ENCODE measurements around the gene PCSK5.

Gene PCSK5

GRCh38 chr9:76371901-76372300 lies 481.4 kb downstream of the PCSK5 start:
- no peak for DNase-seq

- no peak for DNase-seq
These were observed 481.9 kb downstream of the PCSK5 start for GRCh38 chr9:76372336-76372735.

GRCh38 chr9:76373173-76373783 lies 482.8 kb downstream of the PCSK5 start:
- DNase-seq = no peak

- DNase-seq = no peak
These were observed 483.5 kb downstream of the PCSK5 start for GRCh38 chr9:76373784-76374474.

GRCh38 chr9:76374783-76375559 lies 484.5 kb downstream of the PCSK5 start:
- DNase-seq = no peak

GRCh38 chr9:76377791-76378190 lies 487.3 kb downstream of the PCSK5 start:
- no peak for DNase-seq

GRCh38 chr9:76378367-76379073 lies 488.0 kb downstream of the PCSK5 start:
- no peak for DNase-seq

GRCh38 chr9:76379494-76379893 lies 489.0 kb downstream of the PCSK5 start:
- no peak for DNase-seq

- DNase-seq = no peak
These were observed 500.2 kb downstream of the PCSK5 start for GRCh38 chr9:76390656-76391055.

- DNase-seq = peak; percentile 88
These were observed 503.9 kb downstream of the PCSK5 start, which contains the start of gene RFK for GRCh38 chr9:76394195-76394959. Gene RFK, minus strand, starts transcription at chr9:76394426. Its CDS starts 255 bp downstream, at chr9:76394171.

- peak; percentile 64 for DNase-seq
These were observed 504.4 kb downstream of the PCSK5 start for GRCh38 chr9:76394960-76395252.

- DNase-seq = no peak
These were observed 504.9 kb downstream of the PCSK5 start for GRCh38 chr9:76395381-76395780.

GRCh38 chr9:76396144-76396543 lies 505.7 kb downstream of the PCSK5 start:
- no peak for DNase-seq

GRCh38 chr9:76396597-76396996 lies 506.1 kb downstream of the PCSK5 start:
- no peak for DNase-seq

GRCh38 chr9:76399856-76400255 lies 509.4 kb downstream of the PCSK5 start:
- no peak for DNase-seq

- DNase-seq = no peak
These were observed 510.1 kb downstream of the PCSK5 start for GRCh38 chr9:76400534-76401096.

- no peak for DNase-seq
These were observed 510.7 kb downstream of the PCSK5 start for GRCh38 chr9:76401176-76401575.

GRCh38 chr9:76401580-76402354 lies 511.3 kb downstream of the PCSK5 start:
- no peak for DNase-seq

- peak; percentile 77 for DNase-seq
These were observed 512.9 kb downstream of the PCSK5 start for GRCh38 chr9:76403352-76403751.

GRCh38 chr9:76404401-76404800 lies 513.9 kb downstream of the PCSK5 start:
- DNase-seq = no peak

GRCh38 chr9:76405340-76405739 lies 514.9 kb downstream of the PCSK5 start:
- DNase-seq = no peak

GRCh38 chr9:76405868-76406267 lies 515.4 kb downstream of the PCSK5 start:
- no peak for DNase-seq

Measured in activated CD4-positive, alpha-beta T cell treated with anti-CD3 and anti-CD28 coated beads, Interleukin-10, Interleukin-2, amounts not matched to agents 100 ng/mL and 50 ng/mL, durations not matched to agents 16 hours and 8 hours (primary cell).